Ovary (tissue), 3 donors: ENCODE results near the gene EXOSC10.

Source experiments
- EP300 ChIP-seq: sonication (generic); formaldehyde crosslinking; IDR thresholded peaks from one replicate; pipeline ENCODE4 v1.6.1; 2017; ENCODE audit warnings: antibody characterized with exemption
- TF ChIP-seq, protein P1 (sequence below), 3 donors: fragments of 450-650 bp in 2 of 3; fragments of 200-600 bp in 1 of 3; IDR thresholded peaks; one replicate each; pipeline versions ENCODE4 v1.5.1 to v1.8.0; 2016 to 2022; ENCODE audit warnings: antibody characterized with exemption in 3 of 3, mild to moderate bottlenecking in 1 of 3
- donor health status: DM: no; HTN: no; CAD: no.

DNA sequence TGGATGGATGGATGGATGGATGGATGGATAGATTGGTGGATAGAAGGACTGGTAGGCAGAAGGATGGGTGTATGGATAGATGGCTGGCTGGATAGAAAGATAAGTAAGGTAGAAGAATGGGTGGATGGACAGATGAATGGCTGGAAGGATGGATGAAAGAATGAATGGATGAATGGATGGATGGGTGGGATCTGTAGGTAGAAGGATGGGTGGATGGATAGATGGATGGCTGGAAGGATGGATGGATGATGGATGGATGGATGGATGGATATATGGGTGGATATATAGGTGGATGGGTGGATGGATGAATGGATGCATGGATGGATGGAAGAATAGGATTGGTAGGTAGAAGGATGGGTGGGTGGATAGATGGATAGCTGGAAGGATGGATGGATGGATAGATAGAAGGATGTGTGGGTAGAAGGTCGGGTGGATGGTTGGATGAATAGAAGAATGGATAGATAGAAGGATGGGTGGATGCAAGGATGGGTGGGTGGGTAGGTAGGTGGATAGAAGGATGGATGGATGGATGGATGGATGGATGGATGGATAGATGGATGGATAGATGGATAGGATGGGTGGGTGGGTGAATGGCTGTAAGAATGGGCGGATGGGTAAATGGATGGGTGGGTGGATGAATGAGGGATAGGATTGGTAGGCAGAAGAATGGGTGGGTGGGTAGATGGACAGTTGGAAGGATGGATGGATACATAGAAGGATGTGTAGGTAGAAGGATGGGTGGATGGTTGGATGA, 60.1 kb downstream of the EXOSC10 start:
- TF ChIP-seq, protein P1, sequence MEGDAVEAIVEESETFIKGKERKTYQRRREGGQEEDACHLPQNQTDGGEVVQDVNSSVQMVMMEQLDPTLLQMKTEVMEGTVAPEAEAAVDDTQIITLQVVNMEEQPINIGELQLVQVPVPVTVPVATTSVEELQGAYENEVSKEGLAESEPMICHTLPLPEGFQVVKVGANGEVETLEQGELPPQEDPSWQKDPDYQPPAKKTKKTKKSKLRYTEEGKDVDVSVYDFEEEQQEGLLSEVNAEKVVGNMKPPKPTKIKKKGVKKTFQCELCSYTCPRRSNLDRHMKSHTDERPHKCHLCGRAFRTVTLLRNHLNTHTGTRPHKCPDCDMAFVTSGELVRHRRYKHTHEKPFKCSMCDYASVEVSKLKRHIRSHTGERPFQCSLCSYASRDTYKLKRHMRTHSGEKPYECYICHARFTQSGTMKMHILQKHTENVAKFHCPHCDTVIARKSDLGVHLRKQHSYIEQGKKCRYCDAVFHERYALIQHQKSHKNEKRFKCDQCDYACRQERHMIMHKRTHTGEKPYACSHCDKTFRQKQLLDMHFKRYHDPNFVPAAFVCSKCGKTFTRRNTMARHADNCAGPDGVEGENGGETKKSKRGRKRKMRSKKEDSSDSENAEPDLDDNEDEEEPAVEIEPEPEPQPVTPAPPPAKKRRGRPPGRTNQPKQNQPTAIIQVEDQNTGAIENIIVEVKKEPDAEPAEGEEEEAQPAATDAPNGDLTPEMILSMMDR (IDR thresholded peaks at IDR 0.05) = no peak
- no peak for TF ChIP-seq EP300
